Brain microvascular endothelial cell (primary cell): Measurements from ENCODE around the gene MYOG.

ENCODE experiments used
- DNase-seq: peaks from one replicate; pipeline ENCODE4 v3.0.0-alpha.2; 2020
- H3K27ac ChIP-seq: fragments of 250-450 bp; sonication (Bioruptor Pico); 2 replicates; pipeline ENCODE4 v1.5.1; 2020; ENCODE audit warnings: mild to moderate bottlenecking, moderate library complexity
- H3K27me3 ChIP-seq: fragments of 250-450 bp; sonication (Bioruptor Pico); replicated peaks from 2 replicates; pipeline ENCODE4 v1.5.1; 2020; ENCODE audit warnings: mild to moderate bottlenecking
- H3K36me3 ChIP-seq: fragments of 250-450 bp; sonication (Bioruptor Pico); replicated peaks from 2 replicates; pipeline ENCODE4 v1.5.1; 2020; ENCODE audit warnings: mild to moderate bottlenecking
- H3K4me3 ChIP-seq: 2 replicates; pipeline ENCODE4 v1.5.1; 2011; ENCODE audit warnings: low read depth, mild to moderate bottlenecking, control low read depth, low read length, moderate library complexity
- CTCF ChIP-seq: IDR thresholded peaks from 2 replicates; pipeline ENCODE4 v1.5.1; 2011; ENCODE audit warnings: low read depth, mild to moderate bottlenecking, moderate library complexity, low read length, control low read depth, inconsistent platforms; ENCODE audit errors: missing control alignments
- in situ Hi-C: cut with HindIII; loops from 2 replicates; pipeline ENCODE4 v1.10.0; 2017; ENCODE audit warnings: low sequenced_read_pairs, low pct_ligation_motif_present

Gene MYOG

GRCh38 chr1:203083463-203083921 lies 2.3 kb downstream of the MYOG start:
- no peak for TF ChIP-seq CTCF
- no peaks in the 10 kb centered on the region for H3K36me3 ChIP-seq
- no peak overlapping the region for H3K4me3 ChIP-seq
- no peak for DNase-seq
- peaks cover 11% of the 10 kb centered on the region for H3K27me3 ChIP-seq
- no peak overlapping the region for H3K27ac ChIP-seq
- in situ Hi-C loops, result no loop called here

GRCh38 chr1:203082571-203083462 lies 3.0 kb downstream of the MYOG start:
- no peak for DNase-seq
- in situ Hi-C loops, result no loop called here
- H3K36me3 ChIP-seq, result no peaks in the 10 kb centered on the region
- no peak overlapping the region for H3K27ac ChIP-seq
- peaks cover 14% of the 10 kb centered on the region for H3K27me3 ChIP-seq
- no peak for TF ChIP-seq CTCF
- no peak overlapping the region for H3K4me3 ChIP-seq

- in situ Hi-C loops, result no loop called here
- Histone ChIP-seq H3K27ac (no peak overlapping the region), H3K36me3 (no peaks in the 10 kb centered on the region), H3K4me3 (no peak overlapping the region), H3K27me3 (peaks cover 15% of the 10 kb centered on the region)
- DNase-seq, result no peak
- no peak for TF ChIP-seq CTCF
Measured at GRCh38 chr1:203082231-203082505, 3.6 kb downstream of the MYOG start.

- DNase-seq, result no peak
- TF ChIP-seq CTCF, result no peak
- no peak overlapping the region for H3K27ac ChIP-seq
- H3K27me3 ChIP-seq, result peaks cover 16% of the 10 kb centered on the region
- H3K4me3 ChIP-seq, result no peak overlapping the region
- in situ Hi-C loops, result no loop called here
- H3K36me3 ChIP-seq, result no peaks in the 10 kb centered on the region
Measured at GRCh38 chr1:203081465-203082230, 4.2 kb downstream of the MYOG start.

- Histone ChIP-seq H3K36me3 (no peaks in the 10 kb centered on the region), H3K4me3 (no peak overlapping the region), H3K27ac (no peak overlapping the region), H3K27me3 (peaks cover 28% of the 10 kb centered on the region)
- no peak for DNase-seq
- in situ Hi-C loops, result no loop called here
- no peak for TF ChIP-seq CTCF
Measured at GRCh38 chr1:203080456-203080855, 5.4 kb downstream of the MYOG start.
